Astrocyte (in vitro differentiated cells and primary cell): ENCODE results near the gene CFAP57. TPM values are rescaled to one million over a fixed set of nuclear protein-coding genes. Genes with fewer than 3 reads are reported as not detected.

Experiments used
- DNase-seq: peaks from one replicate; pipeline ENCODE4 v3.0.0-alpha.2; 2010; ENCODE audit warnings: low read depth
- FAIRE-seq: peaks from 2 replicates; lab custom pipeline; 2011; peaks lifted over from hg19 to GRCh38; lab: Jason Lieb, UNC
- H2AFZ ChIP-seq: 2 replicates; pipeline ENCODE4 v1.6.0; 2012; ENCODE audit warnings: low read depth, low read length, inconsistent platforms
- H3K27ac ChIP-seq: 2 replicates; pipeline ENCODE4 v1.5.1; 2011; ENCODE audit warnings: low read depth, low read length, inconsistent platforms
- H3K27me3 ChIP-seq: 2 replicates; pipeline ENCODE4 v1.6.0; 2011; ENCODE audit warnings: low read length, inconsistent platforms; ENCODE audit not compliant: insufficient read depth
- H3K36me3 ChIP-seq: 2 replicates; pipeline ENCODE4 v1.5.1; 2011; ENCODE audit warnings: low read length, inconsistent platforms; ENCODE audit not compliant: insufficient read depth
- H3K4me1 ChIP-seq: 2 replicates; pipeline ENCODE4 v1.5.1; 2011; ENCODE audit warnings: low read length, inconsistent platforms; ENCODE audit not compliant: insufficient read depth
- H3K4me2 ChIP-seq: 2 replicates; pipeline ENCODE4 v1.6.0; 2012; ENCODE audit warnings: low read length, inconsistent platforms
- H3K4me3 ChIP-seq: 2 replicates; pipeline ENCODE4 v1.5.1; 2011; ENCODE audit warnings: low read depth, mild to moderate bottlenecking, low read length, inconsistent platforms; ENCODE audit not compliant: insufficient read depth
- H3K79me2 ChIP-seq: 2 replicates; pipeline ENCODE4 v1.6.0; 2012; ENCODE audit warnings: mild to moderate bottlenecking, low read length, inconsistent platforms; ENCODE audit not compliant: insufficient read depth
- H3K9ac ChIP-seq: 2 replicates; pipeline ENCODE4 v1.6.0; 2012; ENCODE audit warnings: mild to moderate bottlenecking, low read length, inconsistent platforms
- H3K9me3 ChIP-seq: 2 replicates; pipeline ENCODE4 v1.5.1; 2012; ENCODE audit warnings: low read depth, mild to moderate bottlenecking, low read length, inconsistent platforms; ENCODE audit not compliant: insufficient read depth
- H4K20me1 ChIP-seq: 2 replicates; pipeline ENCODE4 v1.6.0; 2012; ENCODE audit warnings: low read length, inconsistent platforms; ENCODE audit not compliant: insufficient read depth
- H3K27ac Mint-ChIP-seq: one replicate; pipeline ENCODE4 v1.8.0; 2021; ENCODE audit warnings: mild to moderate bottlenecking, mixed read lengths; ENCODE audit not compliant: unreplicated experiment
- H3K27me3 Mint-ChIP-seq: one replicate; pipeline ENCODE4 v1.8.0; 2021; ENCODE audit warnings: low read depth, mixed read lengths; ENCODE audit not compliant: unreplicated experiment
- H3K36me3 Mint-ChIP-seq: one replicate; pipeline ENCODE4 v1.8.0; 2021; ENCODE audit warnings: low read depth, mixed read lengths; ENCODE audit not compliant: unreplicated experiment
- H3K4me1 Mint-ChIP-seq: one replicate; pipeline ENCODE4 v1.8.0; 2021; ENCODE audit warnings: low read depth, mixed read lengths; ENCODE audit not compliant: unreplicated experiment
- H3K4me3 Mint-ChIP-seq: one replicate; pipeline ENCODE4 v1.8.0; 2021; ENCODE audit warnings: mild to moderate bottlenecking, moderate library complexity, mixed read lengths; ENCODE audit not compliant: unreplicated experiment
- H3K9me3 Mint-ChIP-seq: one replicate; pipeline ENCODE4 v1.8.0; 2021; ENCODE audit warnings: mild to moderate bottlenecking, mixed read lengths; ENCODE audit not compliant: unreplicated experiment
- CTCF ChIP-seq: IDR thresholded peaks from 2 replicates; pipeline ENCODE4 v1.5.1; 2011; ENCODE audit warnings: low read depth, mild to moderate bottlenecking, inconsistent platforms, low read length, moderate library complexity; ENCODE audit not compliant: insufficient read depth
- EZH2 ChIP-seq: IDR thresholded peaks from 2 replicates; pipeline ENCODE4 v1.6.1; 2012; ENCODE audit warnings: mild to moderate bottlenecking, low read length, inconsistent platforms; ENCODE audit not compliant: insufficient read depth
- total RNA-seq: library from RNA; stranded (reverse); gene quantifications from 2 replicates; pipeline ENCODE4 v1.2.1, GENCODE V29; 2021

CFAP57 gene
- total RNA-seq, 1 donor from 2014 or later = 0.18 TPM

- Mint-ChIP-seq H3K4me3 (no peak overlapping the region), H3K9me3 (no peaks in the 10 kb centered on the region), H3K27me3 (no peaks in the 10 kb centered on the region), H3K4me1 (no peaks in the 10 kb centered on the region), H3K36me3 (no peaks in the 10 kb centered on the region), H3K27ac (no peak overlapping the region)
- H3K36me3 ChIP-seq = no peaks in the 10 kb centered on the region
- H3K79me2 ChIP-seq = no peaks in the 10 kb centered on the region
- no peak overlapping the region for H2AFZ ChIP-seq
- H3K27ac ChIP-seq = no peak overlapping the region
- no peak for FAIRE-seq
- no peak for TF ChIP-seq EZH2
- no peak for TF ChIP-seq CTCF
- H4K20me1 ChIP-seq = no peaks in the 10 kb centered on the region
- no peaks in the 10 kb centered on the region for H3K4me1 ChIP-seq
- H3K4me3 ChIP-seq = no peak overlapping the region
- no peak for DNase-seq
- H3K9ac ChIP-seq = no peak overlapping the region
- peaks cover 5% of the 10 kb centered on the region for H3K27me3 ChIP-seq
- H3K4me2 ChIP-seq = no peak overlapping the region
- no peaks in the 10 kb centered on the region for H3K9me3 ChIP-seq
These were observed 42.7 kb upstream of the CFAP57 start for GRCh38 chr1:43129426-43129825.

GRCh38 chr1:43134068-43134467 is 38.1 kb upstream of the CFAP57 start:
- Mint-ChIP-seq H3K4me3 (no peak overlapping the region), H3K4me1 (peaks cover 4% of the 10 kb centered on the region), H3K36me3 (no peaks in the 10 kb centered on the region), H3K27ac (no peak overlapping the region), H3K27me3 (no peaks in the 10 kb centered on the region), H3K9me3 (no peaks in the 10 kb centered on the region)
- Histone ChIP-seq H3K36me3 (no peaks in the 10 kb centered on the region), H3K9me3 (peaks cover 4% of the 10 kb centered on the region), H3K4me2 (no peak overlapping the region), H3K79me2 (no peaks in the 10 kb centered on the region), H3K27ac (no peak overlapping the region), H3K27me3 (peaks cover 8% of the 10 kb centered on the region), H2AFZ (no peak overlapping the region), H3K4me3 (no peak overlapping the region), H4K20me1 (no peaks in the 10 kb centered on the region), H3K4me1 (no peaks in the 10 kb centered on the region), H3K9ac (no peak overlapping the region)
- FAIRE-seq (no peak), DNase-seq (no peak)
- TF ChIP-seq CTCF (no peak), EZH2 (no peak)

- H3K4me2 ChIP-seq = no peak overlapping the region
- H3K4me1 Mint-ChIP-seq = peaks cover 4% of the 10 kb centered on the region
- H3K27me3 Mint-ChIP-seq = no peaks in the 10 kb centered on the region
- no peaks in the 10 kb centered on the region for H3K79me2 ChIP-seq
- H3K4me1 ChIP-seq = no peaks in the 10 kb centered on the region
- H3K4me3 ChIP-seq = no peak overlapping the region
- no peaks in the 10 kb centered on the region for H4K20me1 ChIP-seq
- H3K36me3 Mint-ChIP-seq = no peaks in the 10 kb centered on the region
- DNase-seq (no peak), FAIRE-seq (no peak)
- TF ChIP-seq EZH2 = no peak
- no peak for TF ChIP-seq CTCF
- no peaks in the 10 kb centered on the region for H3K36me3 ChIP-seq
- H3K9me3 ChIP-seq = peaks cover 4% of the 10 kb centered on the region
- no peak overlapping the region for H3K4me3 Mint-ChIP-seq
- H2AFZ ChIP-seq = no peak overlapping the region
- H3K27me3 ChIP-seq = peaks cover 8% of the 10 kb centered on the region
- H3K9me3 Mint-ChIP-seq = no peaks in the 10 kb centered on the region
- H3K27ac ChIP-seq = no peak overlapping the region
- H3K9ac ChIP-seq = no peak overlapping the region
- H3K27ac Mint-ChIP-seq = no peak overlapping the region
These were observed 37.5 kb upstream of the CFAP57 start for GRCh38 chr1:43134640-43135039.
